K562 (cell line): ENCODE results near the gene USP2. TPM values are rescaled to one million over a fixed set of nuclear protein-coding genes. Genes with fewer than 3 reads are reported as not detected.

Experiments
- CC2D1A ChIP-seq: fragments of 450-650 bp; IDR thresholded peaks from 2 replicates; pipeline ENCODE4 v1.6.1; 2017; ENCODE audit warnings: mild to moderate bottlenecking
- DIDO1 ChIP-seq: fragments of 450-650 bp; IDR thresholded peaks from 2 replicates; pipeline ENCODE4 v1.6.1; 2016; ENCODE audit warnings: low read depth, missing biosample characterization, missing genetic modification characterization
- ELF4 ChIP-seq: fragments of 450-650 bp; formaldehyde crosslinking; IDR thresholded peaks from 2 replicates; pipeline ENCODE4 v1.4.0; 2022; ENCODE audit warnings: missing genetic modification characterization
- ETV6 ChIP-seq, 3 experiments: fragments of 150-350 bp in 1 of 3; sonication (generic) in 1 of 3; formaldehyde crosslinking in 1 of 3; IDR thresholded peaks; 2 replicates each; pipeline versions ENCODE4 v1.6.1 to v1.8.0; 2014 to 2022; ENCODE audit warnings: borderline replicate concordance in 2 of 3, low read depth in 2 of 3, antibody characterized with exemption in 1 of 3, low read length in 1 of 3, mild to moderate bottlenecking in 1 of 3, missing genetic modification reagents in 1 of 3
- FIP1L1 ChIP-seq: fragments of 200-400 bp; formaldehyde crosslinking; IDR thresholded peaks from 2 replicates; pipeline ENCODE4 v1.6.1; 2018; ENCODE audit warnings: mild to moderate bottlenecking, low read depth, low read length; ENCODE audit not compliant: poor library complexity, severe bottlenecking
- FOS ChIP-seq: IDR thresholded peaks from 3 replicates; pipeline ENCODE4 v1.6.1; 2011; ENCODE audit not compliant: insufficient read length; ENCODE audit errors: extremely low read depth
- HDAC2 ChIP-seq: fragments of 450-650 bp; IDR thresholded peaks from 2 replicates; pipeline ENCODE4 v1.6.1; 2016; ENCODE audit warnings: mild to moderate bottlenecking
- HDGF ChIP-seq: fragments of 450-650 bp; IDR thresholded peaks from 2 replicates; pipeline ENCODE4 v1.6.1; 2016
- HNRNPUL1 ChIP-seq: fragments of 200-400 bp; formaldehyde crosslinking; IDR thresholded peaks from 2 replicates; pipeline ENCODE4 v1.6.1; 2017; ENCODE audit warnings: low read length
- MAFG ChIP-seq: fragments of 450-650 bp; conservative IDR thresholded peaks from 2 replicates; pipeline ENCODE4 v1.6.1; 2016; ENCODE audit warnings: missing genetic modification characterization, missing compliant biosample characterization
- NFXL1 ChIP-seq: fragments of 450-650 bp; formaldehyde crosslinking; IDR thresholded peaks from 2 replicates; pipeline ENCODE4 v1.4.0; 2021; ENCODE audit warnings: mild to moderate bottlenecking
- RBM39 ChIP-seq: fragments of 200-400 bp; formaldehyde crosslinking; optimal IDR thresholded peaks from 2 replicates; pipeline ENCODE3; 2018; ENCODE audit warnings: low read depth, low read length
- SIN3A ChIP-seq, 2 experiments: fragments of 150-350 bp in 1 of 2; IDR thresholded peaks; 2 replicates each; pipeline ENCODE4 v1.6.1; 2011 to 2016; ENCODE audit warnings: borderline replicate concordance in 2 of 2, low read depth in 2 of 2, low read length in 2 of 2, mild to moderate bottlenecking in 2 of 2, moderate library complexity in 2 of 2; ENCODE audit not compliant: control insufficient read depth in 1 of 2
- SMARCE1 ChIP-seq: fragments of 450-650 bp; IDR thresholded peaks from 2 replicates; pipeline ENCODE4 v1.7.1; 2016; ENCODE audit warnings: mild to moderate bottlenecking
- USF2 ChIP-seq: sonication (generic); formaldehyde crosslinking; IDR thresholded peaks from 2 replicates; pipeline ENCODE4 v1.5.0; 2020; ENCODE audit warnings: missing genetic modification reagents
- ZNF347 ChIP-seq: fragments of 450-650 bp; formaldehyde crosslinking; IDR thresholded peaks from 2 replicates; pipeline ENCODE4 v1.4.0; 2020; ENCODE audit warnings: low read depth, mild to moderate bottlenecking, moderate library complexity
- ZNF431 ChIP-seq: sonication (generic); formaldehyde crosslinking; IDR thresholded peaks from 2 replicates; pipeline ENCODE4 v1.8.0; 2022; ENCODE audit warnings: mild to moderate bottlenecking, missing genetic modification reagents
- ZNF609 ChIP-seq: sonication (generic); formaldehyde crosslinking; IDR thresholded peaks from 2 replicates; pipeline ENCODE4 v1.8.1; 2023; ENCODE audit warnings: missing genetic modification reagents, mild to moderate bottlenecking, borderline replicate concordance
- ZSCAN29 ChIP-seq: fragments of 450-650 bp; IDR thresholded peaks from 2 replicates; pipeline ENCODE4 v1.6.1; 2017
- ZSCAN32 ChIP-seq: fragments of 450-650 bp; formaldehyde crosslinking; IDR thresholded peaks from 2 replicates; pipeline ENCODE4 v1.4.0; 2020; ENCODE audit warnings: mild to moderate bottlenecking, moderate library complexity
- polyA plus RNA-seq, 8 experiments: library from polyadenylated mRNA; depleted of rRNA in 4 of 8; stranded (reverse) in 5 of 8; unstranded in 3 of 8; fragments of >200 nt; fragmentation: Nextera tagmentation in 2 of 8; fragmentation: Illumina TruSeq in 1 of 8; extraction: Ambion mirVana in 2 of 8; extraction: Trizol in 1 of 8; gene quantifications; 2 replicates each; pipeline versions ENCODE4 v1.2.1 to v1.2.3, GENCODE V29; 2011 to 2014; ENCODE audit warnings: inconsistent platforms in 1 of 8, missing spikeins in 1 of 8
- total RNA-seq, 7 experiments: library from RNA; depleted of rRNA in 6 of 7; stranded (reverse); fragments of >200 nt in 6 of 7; fragmentation: Illumina TruSeq in 2 of 7; extraction: Trizol in 2 of 7; gene quantifications; 2 replicates each; pipeline versions ENCODE4 v1.2.1 to v1.2.3, GENCODE V29; 2011 to 2021; ENCODE audit warnings: low replicate concordance in 1 of 7

USP2 gene
- total and polyA plus RNA-seq, 9 of the 15 experiments (the other 6 are each of a cell fraction or from before 2014, with no cell fraction given) = 2.8 to 16.9 (median 3.9) TPM

GRCh38 chr11:119368121-119369034, 13.1 kb downstream of the USP2 start (continued):
- peak; percentile 74 to 78; a peak in 2 of 4 replicates for TF ChIP-seq SIN3A (IDR thresholded peaks at IDR 0.05; ENCODE audit: borderline replicate concordance in 2 of 2, control insufficient read depth in 1 of 2, low read depth in 2 of 2, low read length in 2 of 2)
- TF ChIP-seq ZSCAN32 (CRISPR knock-in tag) = no peak
- TF ChIP-seq ZSCAN29 = no peak
- TF ChIP-seq FOS = no peak
- TF ChIP-seq ZNF609 (CRISPR knock-in tag) = no peak
- TF ChIP-seq DIDO1 = no peak
- TF ChIP-seq ELF4 (CRISPR knock-in tag) = no peak
- TF ChIP-seq USF2 (CRISPR knock-in tag) = peak; percentile 67
- no peak for TF ChIP-seq FIP1L1
- no peak for TF ChIP-seq RBM39
- no peak for TF ChIP-seq HNRNPUL1
- no peak for TF ChIP-seq ETV6 (IDR thresholded peaks at IDR 0.05; ENCODE audit: borderline replicate concordance in 1 of 2, low read depth in 2 of 2, low read length in 1 of 2)
- TF ChIP-seq ETV6 (CRISPR knock-in tag; IDR thresholded peaks at IDR 0.05; ENCODE audit: borderline replicate concordance) = no peak
- TF ChIP-seq HDGF = peak; percentile 51; the same call in 1 of the 2 replicates
- TF ChIP-seq CC2D1A = no peak
- no peak for TF ChIP-seq ZNF431 (CRISPR knock-in tag)
- 0 out of 2 replicates have a peak, but pooled peaks have one; percentile 25 for TF ChIP-seq SMARCE1
- peak; percentile 88 for TF ChIP-seq MAFG
- no peak for TF ChIP-seq ZNF347 (CRISPR knock-in tag)
- no peak for TF ChIP-seq NFXL1
- 0 out of 2 replicates have a peak, but pooled peaks have one; percentile 76 for TF ChIP-seq HDAC2
